Measurements from ENCODE around the gene ANKRD62.
"Not testable (repeated sequence)": the region's sequence is repeated elsewhere in the genome, so short reads cannot be mapped to it uniquely, and the experiment has no call there.

The ANKRD62 gene

GRCh38 chr18:12088731-12089375 lies 4.8 kb upstream of the ANKRD62 start:
- no peak for DNase-seq
- in situ Hi-C loops (cut with MboI; ENCODE audit: low pct_unique_long_range_greater_than_20kb, low sequenced_read_pairs), result no loop called here

GRCh38 chr18:12091538-12092141 lies 2.0 kb upstream of the ANKRD62 start:
- in situ Hi-C loops (cut with MboI; ENCODE audit: low pct_unique_long_range_greater_than_20kb, low sequenced_read_pairs), result loop anchor here (10.0 kb wide), 1 partner anchor 143 kb away; no protein-coding TSS in a partner anchor
- no peak for DNase-seq

- peak; percentile 61 for DNase-seq
- in situ Hi-C loops (cut with MboI; ENCODE audit: low pct_unique_long_range_greater_than_20kb, low sequenced_read_pairs), result loop anchor here (10.0 kb wide), 1 partner anchor 142 kb away; no protein-coding TSS in a partner anchor
These were observed 1.0 kb upstream of the ANKRD62 start for GRCh38 chr18:12092398-12093229.

- no peak for DNase-seq
- in situ Hi-C loops (cut with MboI; ENCODE audit: low pct_unique_long_range_greater_than_20kb, low sequenced_read_pairs), result loop anchor here (10.0 kb wide), 1 partner anchor 136 kb away; no protein-coding TSS in a partner anchor
These were observed 4.7 kb downstream of the ANKRD62 start for GRCh38 chr18:12098374-12098773.

GRCh38 chr18:12099160-12099559 lies 5.5 kb downstream of the ANKRD62 start:
- in situ Hi-C loops (cut with MboI; ENCODE audit: low pct_unique_long_range_greater_than_20kb, low sequenced_read_pairs), result loop anchor here (10.0 kb wide), 1 partner anchor 136 kb away; no protein-coding TSS in a partner anchor
- no peak for DNase-seq

- in situ Hi-C loops (cut with MboI; ENCODE audit: low pct_unique_long_range_greater_than_20kb, low sequenced_read_pairs), result no loop called here
- no peak for DNase-seq
These were observed 7.6 kb downstream of the ANKRD62 start for GRCh38 chr18:12101266-12101665.

GRCh38 chr18:12102136-12102842 lies 8.6 kb downstream of the ANKRD62 start:
- in situ Hi-C loops (cut with MboI; ENCODE audit: low pct_unique_long_range_greater_than_20kb, low sequenced_read_pairs), result no loop called here
- no peak for DNase-seq

- DNase-seq, result no peak
- in situ Hi-C loops (cut with MboI; ENCODE audit: low pct_unique_long_range_greater_than_20kb, low sequenced_read_pairs), result no loop called here
These were observed 12.8 kb downstream of the ANKRD62 start for GRCh38 chr18:12106471-12106870.

GRCh38 chr18:12109836-12110235 lies 16.2 kb downstream of the ANKRD62 start:
- in situ Hi-C loops (cut with MboI; ENCODE audit: low pct_unique_long_range_greater_than_20kb, low sequenced_read_pairs), result no loop called here
- DNase-seq, result no peak

- no peak for DNase-seq
- in situ Hi-C loops (cut with MboI; ENCODE audit: low pct_unique_long_range_greater_than_20kb, low sequenced_read_pairs), result no loop called here
These were observed 20.5 kb downstream of the ANKRD62 start for GRCh38 chr18:12113999-12114646.

GRCh38 chr18:12119358-12119757 lies 25.7 kb downstream of the ANKRD62 start:
- in situ Hi-C loops (cut with MboI; ENCODE audit: low pct_unique_long_range_greater_than_20kb, low sequenced_read_pairs), result no loop called here
- no peak for DNase-seq

GRCh38 chr18:12121175-12122042 lies 27.8 kb downstream of the ANKRD62 start:
- DNase-seq, result peak; percentile 6
- in situ Hi-C loops (cut with MboI; ENCODE audit: low pct_unique_long_range_greater_than_20kb, low sequenced_read_pairs), result no loop called here

- in situ Hi-C loops (cut with MboI; ENCODE audit: low pct_unique_long_range_greater_than_20kb, low sequenced_read_pairs); DNase-seq: not testable (repeated sequence)
These were observed 28.4 kb downstream of the ANKRD62 start for GRCh38 chr18:12122043-12122389.

GRCh38 chr18:12127647-12128046 lies 34.0 kb downstream of the ANKRD62 start:
- DNase-seq; in situ Hi-C loops (cut with MboI; ENCODE audit: low pct_unique_long_range_greater_than_20kb, low sequenced_read_pairs): not testable (repeated sequence)

GRCh38 chr18:12138831-12139230 lies 45.2 kb downstream of the ANKRD62 start:
- in situ Hi-C loops (cut with MboI; ENCODE audit: low pct_unique_long_range_greater_than_20kb, low sequenced_read_pairs); DNase-seq: not testable (repeated sequence)

GRCh38 chr18:12140866-12141265 lies 47.2 kb downstream of the ANKRD62 start:
- DNase-seq; in situ Hi-C loops (cut with MboI; ENCODE audit: low pct_unique_long_range_greater_than_20kb, low sequenced_read_pairs): not testable (repeated sequence)

GRCh38 chr18:12141778-12142177 lies 48.1 kb downstream of the ANKRD62 start:
- DNase-seq; in situ Hi-C loops (cut with MboI; ENCODE audit: low pct_unique_long_range_greater_than_20kb, low sequenced_read_pairs): not testable (repeated sequence)

GRCh38 chr18:12149431-12149830 lies 55.8 kb downstream of the ANKRD62 start:
- DNase-seq; in situ Hi-C loops (cut with MboI; ENCODE audit: low pct_unique_long_range_greater_than_20kb, low sequenced_read_pairs): not testable (repeated sequence)
